Hepatocyte (in vitro differentiated cells): ENCODE results near the gene PDE6C.

Experiments
- EZH2phosphoT487 ChIP-seq: fragments of 200-600 bp; sonication (generic); IDR thresholded peaks from one replicate; pipeline ENCODE4 v1.6.1; 2018; ENCODE audit warnings: antibody characterized with exemption, mild to moderate bottlenecking, low read depth, moderate library complexity; ENCODE audit not compliant: unreplicated experiment, severe bottlenecking
- TF ChIP-seq, protein P1 (sequence below): fragments of 200-600 bp; sonication (generic); IDR thresholded peaks from 2 replicates; pipeline ENCODE4 v1.5.1; 2016; ENCODE audit warnings: antibody characterized with exemption, mild to moderate bottlenecking; ENCODE audit not compliant: poor library complexity

- TF ChIP-seq, protein P1, sequence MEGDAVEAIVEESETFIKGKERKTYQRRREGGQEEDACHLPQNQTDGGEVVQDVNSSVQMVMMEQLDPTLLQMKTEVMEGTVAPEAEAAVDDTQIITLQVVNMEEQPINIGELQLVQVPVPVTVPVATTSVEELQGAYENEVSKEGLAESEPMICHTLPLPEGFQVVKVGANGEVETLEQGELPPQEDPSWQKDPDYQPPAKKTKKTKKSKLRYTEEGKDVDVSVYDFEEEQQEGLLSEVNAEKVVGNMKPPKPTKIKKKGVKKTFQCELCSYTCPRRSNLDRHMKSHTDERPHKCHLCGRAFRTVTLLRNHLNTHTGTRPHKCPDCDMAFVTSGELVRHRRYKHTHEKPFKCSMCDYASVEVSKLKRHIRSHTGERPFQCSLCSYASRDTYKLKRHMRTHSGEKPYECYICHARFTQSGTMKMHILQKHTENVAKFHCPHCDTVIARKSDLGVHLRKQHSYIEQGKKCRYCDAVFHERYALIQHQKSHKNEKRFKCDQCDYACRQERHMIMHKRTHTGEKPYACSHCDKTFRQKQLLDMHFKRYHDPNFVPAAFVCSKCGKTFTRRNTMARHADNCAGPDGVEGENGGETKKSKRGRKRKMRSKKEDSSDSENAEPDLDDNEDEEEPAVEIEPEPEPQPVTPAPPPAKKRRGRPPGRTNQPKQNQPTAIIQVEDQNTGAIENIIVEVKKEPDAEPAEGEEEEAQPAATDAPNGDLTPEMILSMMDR: no peak
- TF ChIP-seq EZH2phosphoT487: no peak
Observed at GRCh38 chr10:93614101-93614825, 1.9 kb downstream of the PDE6C start.
